Stimulated activated CD8-positive, alpha-beta memory T cell treated with anti-CD3 and anti-CD28 coated beads, Interleukin-15, amount 100 ng/mL, for 1 hour (primary cell): ENCODE results near the gene DNAH2.

Experiments
- DNase-seq: peaks from one replicate; pipeline ENCODE4 v3.0.0-alpha.2; 2020; ENCODE audit warnings: low read depth

Gene DNAH2

GRCh38 chr17:7703584-7704479, 13.7 kb upstream of the DNAH2 start:
- DNase-seq: no peak

- DNase-seq: no peak
Measured at GRCh38 chr17:7704601-7705268, 12.8 kb upstream of the DNAH2 start, which contains the start of gene EFNB3. TSS of gene EFNB3 (plus strand) at chr17:7705202. CDS start at chr17:7705599, 397 bp downstream.

GRCh38 chr17:7705269-7706255, 12.0 kb upstream of the DNAH2 start:
- no peak for DNase-seq

GRCh38 chr17:7706631-7707354, 10.8 kb upstream of the DNAH2 start:
- no peak for DNase-seq

GRCh38 chr17:7707446-7707845, 10.1 kb upstream of the DNAH2 start:
- DNase-seq: no peak

GRCh38 chr17:7707858-7708750, 9.4 kb upstream of the DNAH2 start:
- DNase-seq: no peak

GRCh38 chr17:7709031-7709430, 8.5 kb upstream of the DNAH2 start:
- DNase-seq: no peak

- DNase-seq: no peak
Measured at GRCh38 chr17:7710301-7710700, 7.2 kb upstream of the DNAH2 start.

- DNase-seq: no peak
Measured at GRCh38 chr17:7711051-7711755, 6.3 kb upstream of the DNAH2 start.

- no peak for DNase-seq
Measured at GRCh38 chr17:7712111-7712771, 5.3 kb upstream of the DNAH2 start.

GRCh38 chr17:7713782-7714181, 3.8 kb upstream of the DNAH2 start:
- no peak for DNase-seq

- no peak for DNase-seq
Measured at GRCh38 chr17:7714721-7715594, 2.6 kb upstream of the DNAH2 start.

GRCh38 chr17:7715936-7716886, 1.3 kb upstream of the DNAH2 start:
- DNase-seq: no peak

- DNase-seq: no peak
Measured at GRCh38 chr17:7717756-7718350, 309 bp downstream of the DNAH2 start.

- no peak for DNase-seq
Measured at GRCh38 chr17:7719661-7720060, 2.1 kb downstream of the DNAH2 start.

- no peak for DNase-seq
Measured at GRCh38 chr17:7720125-7720524, 2.6 kb downstream of the DNAH2 start.

GRCh38 chr17:7721612-7722011, 4.1 kb downstream of the DNAH2 start:
- DNase-seq: no peak
